ENCODE data around the gene MED4. TPM values are rescaled to one million over a fixed set of nuclear protein-coding genes. Genes with fewer than 3 reads are reported as not detected.

Gene MED4
- polyA plus RNA-seq, 1 of the 3 experiments (the other 2 are of a cell fraction) = 42.2 TPM

- Histone ChIP-seq H3K27me3 (ENCODE audit: insufficient read depth) (no peaks in the 10 kb centered on the region), H3K27ac (ENCODE audit: low read depth in 2 of 2, low read length in 1 of 2) (no peak overlapping the region), H3K4me1 (ENCODE audit: control insufficient read depth in 1 of 2, insufficient read depth in 2 of 2, low read depth in 1 of 2, low read length in 1 of 2) (no peaks in the 10 kb centered on the region), H4K20me1 (ENCODE audit: insufficient read depth) (no peaks in the 10 kb centered on the region), H3K9ac (no peak overlapping the region), H3K9me3 (peaks cover 12% of the 10 kb centered on the region; the same call in 1 of the 2 replicates), H3K4me3 (ENCODE audit: low read depth in 2 of 2, low read length in 1 of 2) (no peak overlapping the region), H3F3A (replicated peaks; ENCODE audit: insufficient read depth) (no peaks in the 10 kb centered on the region), H2AFZ (ENCODE audit: low read depth) (no peak overlapping the region), H3K36me3 (replicated peaks in 1 of 2; ENCODE audit: control insufficient read depth in 1 of 2, insufficient read depth in 2 of 2, low read length in 1 of 2) (peaks cover 76 to 89% of the 10 kb centered on the region in 2 experiments), H3K9me2 (no peaks in the 10 kb centered on the region), H3K4me2 (no peak overlapping the region), H3K79me2 (ENCODE audit: insufficient read depth) (no peaks in the 10 kb centered on the region)
- POLR2A ChIA-PET = no interaction called here
- no peak for DNase-seq
- TF ChIP-seq EP300 (IDR thresholded peaks at IDR 0.05; ENCODE audit: borderline replicate concordance in 1 of 2, low read depth in 1 of 2, low read length in 1 of 2) = no peak
- TF ChIP-seq CTCF (IDR thresholded peaks at IDR 0.05) = no peak
- no peak for TF ChIP-seq YY1 (IDR thresholded peaks at IDR 0.05; ENCODE audit: low read depth)
- TF ChIP-seq IRF3 (IDR thresholded peaks at IDR 0.05; ENCODE audit: low read depth, low read length) = no peak
- TF ChIP-seq USF1 (IDR thresholded peaks at IDR 0.05; ENCODE audit: borderline replicate concordance, low read depth) = no peak
- no peak for TF ChIP-seq MXI1 (IDR thresholded peaks at IDR 0.05; ENCODE audit: low read depth, low read length)
- TF ChIP-seq MAX (IDR thresholded peaks at IDR 0.05; ENCODE audit: low read depth) = no peak
- no peak for TF ChIP-seq GABPA (IDR thresholded peaks at IDR 0.05; ENCODE audit: low read depth)
- TF ChIP-seq RXRA (IDR thresholded peaks at IDR 0.05; ENCODE audit: borderline replicate concordance, low read depth) = no peak
- no peak for TF ChIP-seq GATA2 (CRISPR knock-in tag; IDR thresholded peaks at IDR 0.05)
- no peak for TF ChIP-seq REST (IDR thresholded peaks at IDR 0.05; ENCODE audit: low read depth, low read length)
- TF ChIP-seq RCOR1 (IDR thresholded peaks at IDR 0.05; ENCODE audit: low read length) = no peak
- TF ChIP-seq PBX3 (IDR thresholded peaks at IDR 0.05) = no peak
- no peak for TF ChIP-seq SMC3 (IDR thresholded peaks at IDR 0.05; ENCODE audit: low read depth, low read length)
- TF ChIP-seq TEAD4 (IDR thresholded peaks at IDR 0.05; ENCODE audit: borderline replicate concordance, insufficient read depth) = no peak
- no peak for TF ChIP-seq TCF12 (IDR thresholded peaks at IDR 0.05)
- TF ChIP-seq FOSL2 (IDR thresholded peaks at IDR 0.05; ENCODE audit: borderline replicate concordance, low read depth) = no peak
- CTCF ChIA-PET = no interaction called here
- WGBS (ENCODE audit: low lambda C conversion rate) = 100% methylated on average over 2 of the region's 2 CpGs
Observed at GRCh38 chr13:48074006-48074405, 20.9 kb downstream of the MED4 start.

All from SK-N-SH (cell line).